OCI-LY3 (cell line): ENCODE data around the gene CDC42BPA.

Experiments used
- CTCF ChIP-seq: fragments of 200-600, 300-600 bp; sonication (generic); IDR thresholded peaks from 2 replicates; pipeline ENCODE4 v1.5.1; 2014; ENCODE audit warnings: antibody characterized with exemption, low read length, low read depth
- EZH2phosphoT487 ChIP-seq: fragments of 200-600 bp; shearing (Covaris generic); IDR thresholded peaks from 2 replicates; pipeline ENCODE4 v1.6.1; 2018; ENCODE audit warnings: antibody characterized with exemption, mixed run types, low read depth

DNA sequence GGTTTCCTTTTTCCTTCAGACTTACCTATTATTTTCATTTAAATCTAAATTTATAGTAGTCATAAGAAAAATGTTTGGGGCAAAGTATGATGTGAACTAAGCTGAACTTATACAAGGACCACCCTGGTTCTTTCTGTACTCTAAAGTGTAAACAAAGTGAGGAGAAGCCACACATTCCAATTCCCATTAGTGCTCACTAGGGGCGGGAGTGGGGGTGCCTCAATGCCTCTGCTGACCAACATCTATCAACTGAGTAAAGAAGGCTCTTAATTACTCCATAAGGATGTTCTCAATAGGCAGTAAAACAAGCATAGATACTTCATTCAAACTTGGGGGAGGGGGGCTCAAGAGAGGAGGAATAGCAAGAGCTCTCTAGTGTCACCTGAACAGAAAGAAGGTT is 151.7 kb downstream of the CDC42BPA start:
- TF ChIP-seq CTCF (no peak), EZH2phosphoT487 (no peak)
